HG03108 (cell line): Measurements from ENCODE around the gene SAMD4B.
"Not testable (repeated sequence)": the region's sequence is repeated elsewhere in the genome, so short reads cannot be mapped to it uniquely, and the experiment has no call there.

Experiments used
- ATAC-seq: cut with Tn5 transposase; IDR thresholded peaks from one replicate; pipeline ENCODE4 v1.9.1; 2021; ENCODE audit warnings: moderate library complexity; ENCODE audit not compliant: unreplicated experiment

Gene SAMD4B

GRCh38 chr19:39341719-39342604 lies at the start of gene SAMD4B:
Gene SAMD4B (plus strand): TSS chr19:39342421. CDS start chr19:39356894, 14,473 bp downstream.
- ATAC-seq: peak; percentile 87

- no peak for ATAC-seq
Measured at GRCh38 chr19:39293394-39293793, 48.8 kb upstream of the SAMD4B start.

GRCh38 chr19:39296055-39296645 lies 46.1 kb upstream of the SAMD4B start, which contains the start of gene IFNL1:
Gene IFNL1 (plus strand): TSS chr19:39296407. CDS start chr19:39296422, 15 bp downstream.
- ATAC-seq: no peak

GRCh38 chr19:39296906-39297305 lies 45.3 kb upstream of the SAMD4B start:
- ATAC-seq: no peak

- no peak for ATAC-seq
Measured at GRCh38 chr19:39297931-39298634, 44.1 kb upstream of the SAMD4B start.

GRCh38 chr19:39299404-39299803 lies 42.8 kb upstream of the SAMD4B start:
- ATAC-seq: no peak

GRCh38 chr19:39299832-39300231 lies 42.4 kb upstream of the SAMD4B start:
- ATAC-seq: no peak

GRCh38 chr19:39301021-39301420 lies 41.2 kb upstream of the SAMD4B start:
- ATAC-seq: no peak

GRCh38 chr19:39301562-39301961 lies 40.7 kb upstream of the SAMD4B start:
- no peak for ATAC-seq

GRCh38 chr19:39303373-39304184 lies 38.6 kb upstream of the SAMD4B start:
- no peak for ATAC-seq

GRCh38 chr19:39304185-39304513 lies 38.1 kb upstream of the SAMD4B start:
- no peak for ATAC-seq

- ATAC-seq: no peak
Measured at GRCh38 chr19:39304701-39305571, 37.3 kb upstream of the SAMD4B start.

- ATAC-seq: no peak
Measured at GRCh38 chr19:39306075-39306474, 36.1 kb upstream of the SAMD4B start.

GRCh38 chr19:39307046-39307821 lies 35.0 kb upstream of the SAMD4B start:
- no peak for ATAC-seq

- no peak for ATAC-seq
Measured at GRCh38 chr19:39307822-39308530, 34.2 kb upstream of the SAMD4B start.

GRCh38 chr19:39308531-39309304 lies 33.5 kb upstream of the SAMD4B start:
- ATAC-seq: no peak

GRCh38 chr19:39309305-39309670 lies 32.9 kb upstream of the SAMD4B start:
- ATAC-seq: not testable (repeated sequence)
